Stimulated activated naive B cell treated with anti-CD40 and anti-IgM and Interleukin-4, amounts not matched to agents 10 μg/mL and 1 μg/mL and 100 μg/mL, for 72 hours (primary cell): ENCODE measurements around the gene CSPG4.
A peak's percentile ranks its signal among the peaks of the same experiment; 100 is the strongest.
"Not testable (repeated sequence)": the region's sequence is repeated elsewhere in the genome, so short reads cannot be mapped to it uniquely, and the experiment has no call there.

ENCODE experiments used
- ATAC-seq, 2 donors: fragments of 150-1000 bp; cut with Tn5 transposase; replicated peaks; 2 replicates each; pipeline ENCODE4 v1.10.0; 2021; ENCODE audit warnings: moderate library complexity in 1 of 2
- DNase-seq: peaks from one replicate; pipeline ENCODE4 v3.0.0; 2021
- H3K27ac Mint-ChIP-seq: one replicate; pipeline ENCODE4 v1.8.0; 2022; ENCODE audit warnings: mild to moderate bottlenecking, mixed read lengths
- H3K27me3 Mint-ChIP-seq, 2 donors: one replicate each; pipeline ENCODE4 v1.8.0; 2022; ENCODE audit warnings: mixed read lengths in 2 of 2
- H3K36me3 Mint-ChIP-seq, 2 donors: one replicate each; pipeline ENCODE4 v1.8.0; 2022; ENCODE audit warnings: mixed read lengths in 2 of 2, mild to moderate bottlenecking in 1 of 2
- H3K4me1 Mint-ChIP-seq, 2 donors: one replicate each; pipeline ENCODE4 v1.8.0; 2022; ENCODE audit warnings: mixed read lengths in 2 of 2, mild to moderate bottlenecking in 1 of 2
- H3K4me3 Mint-ChIP-seq, 2 donors: one replicate each; pipeline ENCODE4 v1.8.0; 2022; ENCODE audit warnings: mild to moderate bottlenecking in 2 of 2, mixed read lengths in 2 of 2, moderate library complexity in 1 of 2
- H3K9me3 Mint-ChIP-seq, 2 donors: one replicate each; pipeline ENCODE4 v1.8.0; 2022; ENCODE audit warnings: mixed read lengths in 2 of 2, mild to moderate bottlenecking in 1 of 2

Gene CSPG4

DNA sequence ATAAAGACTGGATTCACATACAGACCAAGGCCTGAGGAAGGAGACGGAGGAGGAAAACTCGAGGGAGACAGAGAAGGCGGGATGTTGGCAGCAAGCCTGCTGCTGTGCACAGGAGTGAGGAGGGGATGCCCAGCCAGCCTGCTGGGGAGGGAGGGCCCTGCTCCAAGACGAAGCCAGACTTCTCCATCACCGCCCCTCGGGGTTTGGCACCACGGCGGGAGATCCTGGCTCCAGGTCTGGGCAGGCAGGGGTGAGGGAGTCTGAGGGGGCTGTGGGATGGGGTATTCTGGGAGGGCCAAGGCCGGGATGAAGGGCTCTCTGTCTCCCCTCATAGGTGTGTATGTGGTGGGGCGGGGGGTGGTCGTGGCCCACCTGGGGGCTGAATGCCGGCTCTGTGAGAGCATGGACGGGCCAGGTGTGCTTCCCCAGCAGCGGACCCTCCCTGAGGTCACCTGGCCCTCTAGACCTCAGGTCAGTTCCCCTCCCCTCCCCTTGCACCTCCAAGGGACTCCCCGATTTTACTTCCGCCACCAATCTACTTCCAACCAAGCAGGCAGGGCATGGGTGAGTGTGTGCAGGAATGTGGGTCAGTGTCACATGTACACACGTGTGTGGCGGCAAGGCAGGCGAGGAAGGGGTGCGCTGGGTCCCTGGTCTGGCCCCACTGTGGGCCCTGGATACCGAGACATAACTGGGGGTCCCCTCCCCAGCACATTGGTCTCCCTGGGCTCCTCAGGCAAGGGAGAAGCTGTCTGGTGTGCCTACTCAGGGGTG lies 14.5 kb downstream of the CSPG4 start:
- ATAC-seq, H3K4me3 Mint-ChIP-seq, H3K27ac Mint-ChIP-seq, H3K9me3 Mint-ChIP-seq, DNase-seq, H3K27me3 Mint-ChIP-seq, H3K36me3 Mint-ChIP-seq: not testable (repeated sequence)
- H3K4me1 Mint-ChIP-seq = peaks cover 78 to 94% of the 10 kb centered on the region in 2 donors

DNA sequence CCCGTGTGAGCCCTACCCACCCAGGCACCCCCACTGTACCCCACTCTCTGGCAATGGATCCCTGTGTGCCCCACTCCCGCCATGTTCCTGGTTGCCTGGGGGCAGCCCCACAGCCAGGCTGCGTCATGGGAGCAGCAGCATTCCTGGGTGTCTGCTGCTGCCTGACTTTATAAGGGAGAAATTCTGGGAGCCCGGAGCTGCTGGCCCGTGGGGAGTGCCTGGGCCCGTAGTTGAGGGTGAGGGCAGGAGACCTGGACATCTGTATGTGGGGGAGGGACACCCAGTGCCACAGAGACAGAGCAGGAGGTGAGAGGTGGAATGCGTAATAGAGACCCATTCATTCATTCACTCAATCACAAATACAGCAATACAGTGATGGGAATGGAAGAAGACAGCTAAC lies 15.1 kb downstream of the CSPG4 start:
- Mint-ChIP-seq H3K4me3 (no peak overlapping the region), H3K27ac (no peak overlapping the region), H3K36me3 (no peaks in the 10 kb centered on the region), H3K27me3 (peaks cover 0 to 3% of the 10 kb centered on the region in 2 donors), H3K9me3 (no peaks in the 10 kb centered on the region), H3K4me1 (peaks cover 83 to 100% of the 10 kb centered on the region in 2 donors)
- DNase-seq (no peak), ATAC-seq (no peak)

GRCh38 chr15:75696854-75697259 lies 15.8 kb downstream of the CSPG4 start:
- no peaks in the 10 kb centered on the region for H3K36me3 Mint-ChIP-seq
- H3K4me3 Mint-ChIP-seq = peak overlapping the region in 1 of 2 donors; percentile 33
- no peaks in the 10 kb centered on the region for H3K9me3 Mint-ChIP-seq

DNA sequence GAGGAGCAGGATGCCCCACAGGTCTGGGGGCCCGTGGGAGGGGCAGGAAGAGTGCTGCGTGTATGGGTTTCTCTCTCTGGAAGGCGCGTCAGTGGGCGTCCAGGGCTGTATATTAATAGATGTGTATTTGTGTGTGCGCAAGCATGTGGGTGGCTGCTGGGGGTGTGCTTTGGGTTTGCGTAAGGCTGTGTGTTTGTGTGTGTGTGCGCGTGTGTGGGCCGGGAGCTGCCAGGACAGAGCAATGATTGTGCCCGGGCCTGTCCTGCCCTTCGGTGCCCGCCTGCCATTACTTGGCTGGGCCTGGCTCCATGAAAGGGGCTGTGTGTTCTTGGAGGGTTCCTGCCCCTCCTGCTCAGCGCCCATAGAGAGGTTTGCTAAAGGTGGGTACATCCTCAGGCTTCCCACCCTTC lies 16.3 kb downstream of the CSPG4 start:
- H3K9me3 Mint-ChIP-seq = no peaks in the 10 kb centered on the region
- ATAC-seq (peak; percentile 22 to 33), DNase-seq (peak; percentile 39)
- peaks cover 75 to 93% of the 10 kb centered on the region in 2 donors for H3K4me1 Mint-ChIP-seq
- no peaks in the 10 kb centered on the region for H3K36me3 Mint-ChIP-seq
- peak overlapping the region; percentile 82 for H3K27ac Mint-ChIP-seq
- H3K27me3 Mint-ChIP-seq = peaks cover 0 to 6% of the 10 kb centered on the region in 2 donors
- peak overlapping the region in 1 of 2 donors; percentile 33 for H3K4me3 Mint-ChIP-seq

More at GRCh38 chr15:75696854-75697259, 15.8 kb downstream of the CSPG4 start:
- Mint-ChIP-seq H3K27ac (peak overlapping the region; percentile 27), H3K27me3 (peaks cover 0 to 6% of the 10 kb centered on the region in 2 donors), H3K4me1 (peaks cover 81 to 98% of the 10 kb centered on the region in 2 donors)
- no peak for DNase-seq
- ATAC-seq = no peak

- H3K9me3 Mint-ChIP-seq = no peaks in the 10 kb centered on the region
- peaks cover 0 to 6% of the 10 kb centered on the region in 2 donors for H3K27me3 Mint-ChIP-seq
- H3K4me3 Mint-ChIP-seq = peak overlapping the region; percentile 47 to 50
- peak overlapping the region; percentile 82 for H3K27ac Mint-ChIP-seq
- ATAC-seq (peak in 1 of 2 donors; percentile 20), DNase-seq (no peak)
- H3K36me3 Mint-ChIP-seq = no peaks in the 10 kb centered on the region
- H3K4me1 Mint-ChIP-seq = peaks cover 71 to 88% of the 10 kb centered on the region in 2 donors
Measured at GRCh38 chr15:75695634-75696310, 16.9 kb downstream of the CSPG4 start.

DNA sequence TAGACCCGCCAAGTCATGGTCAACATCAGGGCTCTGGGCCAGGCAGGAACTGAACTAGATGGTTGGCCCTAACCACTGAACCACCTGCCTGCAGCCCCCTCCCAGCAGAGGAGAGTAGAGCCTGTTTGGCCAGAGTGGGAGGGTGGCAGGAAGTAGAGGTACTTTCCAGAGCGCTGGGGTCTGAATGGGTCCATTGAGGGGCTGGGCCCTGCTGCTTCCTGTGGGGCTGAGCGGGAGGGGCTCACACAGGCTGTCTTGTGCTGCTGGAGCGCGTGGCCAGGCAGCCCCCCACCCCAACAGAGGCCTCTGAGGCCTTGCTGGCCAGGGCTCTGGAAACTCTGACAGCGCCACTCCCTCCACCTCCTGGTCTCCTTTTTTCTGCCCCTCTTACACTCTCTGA lies 17.4 kb downstream of the CSPG4 start:
- no peaks in the 10 kb centered on the region for H3K9me3 Mint-ChIP-seq
- peaks cover 66 to 82% of the 10 kb centered on the region in 2 donors for H3K4me1 Mint-ChIP-seq
- DNase-seq (no peak), ATAC-seq (no peak)
- H3K27me3 Mint-ChIP-seq = peaks cover 0 to 6% of the 10 kb centered on the region in 2 donors
- H3K36me3 Mint-ChIP-seq = no peaks in the 10 kb centered on the region
- peak overlapping the region; percentile 82 for H3K27ac Mint-ChIP-seq
- peak overlapping the region; percentile 47 to 50 for H3K4me3 Mint-ChIP-seq

- DNase-seq (no peak), ATAC-seq (peak; percentile 53 to 56)
- Mint-ChIP-seq H3K9me3 (no peaks in the 10 kb centered on the region), H3K27me3 (peaks cover 0 to 6% of the 10 kb centered on the region in 2 donors), H3K4me1 (peaks cover 62 to 75% of the 10 kb centered on the region in 2 donors), H3K27ac (peak overlapping the region; percentile 82), H3K36me3 (no peaks in the 10 kb centered on the region), H3K4me3 (peak overlapping the region; percentile 40 to 60)
Measured at GRCh38 chr15:75694241-75695182, 18.1 kb downstream of the CSPG4 start.

GRCh38 chr15:75693501-75694240 lies 19.0 kb downstream of the CSPG4 start:
- Mint-ChIP-seq H3K4me3 (no peak overlapping the region), H3K36me3 (no peaks in the 10 kb centered on the region), H3K27me3 (peaks cover 0 to 6% of the 10 kb centered on the region in 2 donors), H3K9me3 (no peaks in the 10 kb centered on the region), H3K27ac (no peak overlapping the region), H3K4me1 (peaks cover 55 to 67% of the 10 kb centered on the region in 2 donors)
- no peak for ATAC-seq
- DNase-seq = no peak

DNA sequence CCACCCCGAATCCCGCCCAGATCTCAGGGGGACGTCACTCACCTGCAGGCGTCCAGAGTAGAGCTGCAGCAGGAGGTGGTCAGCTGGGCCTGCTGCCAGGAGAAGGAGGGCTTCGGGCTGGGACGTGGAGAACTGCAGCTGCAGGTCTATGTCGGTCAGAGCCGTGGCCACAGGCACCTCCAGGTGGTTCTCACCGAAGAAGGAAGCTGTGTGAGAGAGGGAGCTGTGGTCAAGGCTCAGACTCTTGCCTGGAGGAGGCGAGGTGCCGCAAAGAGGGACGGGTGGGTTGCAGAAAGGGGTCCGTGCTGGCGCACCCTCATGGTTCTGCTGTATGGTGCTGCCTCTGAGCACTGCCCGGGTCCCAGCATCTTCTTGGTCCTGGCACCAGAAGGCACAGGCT lies 19.6 kb downstream of the CSPG4 start:
- peaks cover 51 to 60% of the 10 kb centered on the region in 2 donors for H3K4me1 Mint-ChIP-seq
- ATAC-seq, H3K27me3 Mint-ChIP-seq: not testable (repeated sequence)

GRCh38 chr15:75692311-75692710 lies 20.3 kb downstream of the CSPG4 start:
- not testable (repeated sequence) for DNase-seq, ATAC-seq, H3K9me3 Mint-ChIP-seq, H3K27ac Mint-ChIP-seq, H3K36me3 Mint-ChIP-seq
- peaks cover 8 to 12% of the 10 kb centered on the region in 2 donors for H3K27me3 Mint-ChIP-seq
- H3K4me3 Mint-ChIP-seq = peak overlapping the region; percentile 34 to 55
- H3K4me1 Mint-ChIP-seq = peaks cover 46 to 53% of the 10 kb centered on the region in 2 donors

More for the DNA sequence above, 19.6 kb downstream of the CSPG4 start:
- not testable (repeated sequence) for H3K9me3 Mint-ChIP-seq, H3K27ac Mint-ChIP-seq, DNase-seq, H3K36me3 Mint-ChIP-seq, H3K4me3 Mint-ChIP-seq

DNA sequence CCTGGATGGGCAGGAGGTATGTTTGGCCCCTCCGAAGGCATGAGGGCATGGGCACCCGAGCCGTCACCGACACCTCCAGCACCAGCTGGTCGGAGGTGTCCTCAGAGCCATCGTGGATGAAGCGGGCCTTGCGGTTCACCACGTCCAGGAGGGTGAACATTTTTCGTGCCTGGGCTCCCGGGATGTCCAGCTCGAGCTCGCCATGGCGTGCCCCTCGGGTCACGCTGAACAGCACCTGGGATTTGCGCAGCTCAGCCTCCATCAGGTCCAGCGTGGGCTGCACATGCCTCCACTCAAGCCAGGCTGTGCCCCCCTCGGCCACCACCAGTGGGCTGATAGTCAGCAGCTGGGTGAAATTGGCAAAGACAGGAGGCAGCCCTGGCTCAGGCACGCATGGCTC lies 23.2 kb downstream of the CSPG4 start:
- H3K36me3 Mint-ChIP-seq, DNase-seq, ATAC-seq, H3K9me3 Mint-ChIP-seq, H3K4me3 Mint-ChIP-seq, H3K27ac Mint-ChIP-seq: not testable (repeated sequence)
- peaks cover 23 to 31% of the 10 kb centered on the region in 2 donors for H3K4me1 Mint-ChIP-seq
- H3K27me3 Mint-ChIP-seq = peaks cover 8 to 12% of the 10 kb centered on the region in 2 donors

GRCh38 chr15:75688831-75689230 lies 23.8 kb downstream of the CSPG4 start:
- Mint-ChIP-seq H3K4me3 (no peak overlapping the region), H3K9me3 (no peaks in the 10 kb centered on the region), H3K27me3 (peaks cover 8 to 12% of the 10 kb centered on the region in 2 donors), H3K27ac (no peak overlapping the region), H3K36me3 (no peaks in the 10 kb centered on the region), H3K4me1 (peaks cover 18 to 25% of the 10 kb centered on the region in 2 donors)
- no peak for ATAC-seq
- no peak for DNase-seq

DNA sequence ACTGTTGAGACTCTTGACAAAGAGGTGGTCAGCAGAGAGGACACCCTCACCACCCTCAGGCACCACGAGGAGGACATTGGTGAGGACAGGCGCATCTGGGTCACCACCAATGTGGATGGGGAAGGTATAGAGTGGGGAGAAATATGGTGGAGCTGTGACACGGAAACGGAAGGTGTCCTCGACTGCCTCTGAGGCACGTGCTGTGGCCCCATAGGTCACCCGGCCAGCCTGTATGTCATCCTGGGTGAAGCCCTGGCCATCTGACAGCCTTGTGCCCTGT lies 24.4 kb downstream of the CSPG4 start:
- H3K4me1 Mint-ChIP-seq = peaks cover 12 to 19% of the 10 kb centered on the region in 2 donors
- no peak for DNase-seq
- ATAC-seq = no peak
- peaks cover 8 to 12% of the 10 kb centered on the region in 2 donors for H3K27me3 Mint-ChIP-seq
- no peak overlapping the region for H3K27ac Mint-ChIP-seq
- no peaks in the 10 kb centered on the region for H3K36me3 Mint-ChIP-seq
- H3K9me3 Mint-ChIP-seq = no peaks in the 10 kb centered on the region
- H3K4me3 Mint-ChIP-seq = no peak overlapping the region
